K562 (cell line): Measurements from ENCODE around the gene MRPL55. TPM values are rescaled to one million over a fixed set of nuclear protein-coding genes. Genes with fewer than 3 reads are reported as not detected.

Source experiments
- ATF7 ChIP-seq: fragments of 450-650 bp; IDR thresholded peaks from 2 replicates; pipeline ENCODE4 v1.7.1; 2014; ENCODE audit warnings: mild to moderate bottlenecking, moderate library complexity
- CAMTA2 ChIP-seq: fragments of 250-450 bp; sonication (Bioruptor Pico); conservative IDR thresholded peaks from 2 replicates; pipeline ENCODE4 v1.5.1; 2022
- CBX2 ChIP-seq: fragments of 200-600 bp; sonication (generic); IDR thresholded peaks from one replicate; pipeline ENCODE4 v1.6.1; 2012; ENCODE audit warnings: mild to moderate bottlenecking, low read length, inconsistent platforms; ENCODE audit not compliant: insufficient read depth, poor library complexity, severe bottlenecking
- DPF2 ChIP-seq: fragments of 450-650 bp; IDR thresholded peaks from 2 replicates; pipeline ENCODE4 v1.6.1; 2016
- HSF4 ChIP-seq: fragments of 250-450 bp; sonication (Bioruptor Pico); IDR thresholded peaks from 2 replicates; pipeline ENCODE4 v2.1.2; 2022; ENCODE audit warnings: mild to moderate bottlenecking, moderate library complexity, borderline replicate concordance
- JUN ChIP-seq, 2 experiments: sonication (generic) in 1 of 2; formaldehyde crosslinking in 1 of 2; IDR thresholded peaks; 2 replicates each; pipeline versions ENCODE4 v1.6.1 to v1.8.0; 2012 to 2022; ENCODE audit warnings: borderline replicate concordance in 2 of 2, mild to moderate bottlenecking in 2 of 2, improper control_type of control experiment in 1 of 2, low read depth in 1 of 2, low read length in 1 of 2, missing genetic modification reagents in 1 of 2
- MBD2 ChIP-seq: sonication (generic); IDR thresholded peaks from 2 replicates; pipeline ENCODE4 v1.6.1; 2016; ENCODE audit warnings: low read depth, borderline replicate concordance
- MXI1 ChIP-seq: IDR thresholded peaks from 2 replicates; pipeline ENCODE4 v1.6.1; 2011; ENCODE audit warnings: low read depth, mild to moderate bottlenecking, improper control_type of control experiment, low read length
- POLR2H ChIP-seq: IDR thresholded peaks from 2 replicates; pipeline ENCODE4 v1.6.1; 2016; ENCODE audit warnings: missing genetic modification characterization, low read depth, mild to moderate bottlenecking, control low read depth, missing compliant biosample characterization, moderate library complexity
- RAD21 ChIP-seq, 2 experiments: fragments of 250-450 bp in 1 of 2; fragments of 450-650 bp in 1 of 2; sonication (Bioruptor Pico) in 1 of 2; formaldehyde crosslinking in 1 of 2; IDR thresholded peaks in 1 of 2; conservative IDR thresholded peaks in 1 of 2; 2 replicates each; pipeline versions ENCODE4 v1.4.0 to v1.8.0; 2020 to 2022; ENCODE audit warnings: mild to moderate bottlenecking in 2 of 2, moderate library complexity in 1 of 2
- RBM17 ChIP-seq: fragments of 200-400 bp; formaldehyde crosslinking; IDR thresholded peaks from 2 replicates; pipeline ENCODE4 v1.6.1; 2017; ENCODE audit warnings: low read depth, mild to moderate bottlenecking, low read length, borderline replicate concordance
- SMAD3 ChIP-seq: fragments of 450-650 bp; formaldehyde crosslinking; conservative IDR thresholded peaks from 2 replicates; pipeline ENCODE4 v1.4.0; 2020; ENCODE audit warnings: mild to moderate bottlenecking
- SMARCB1 ChIP-seq: IDR thresholded peaks from 2 replicates; pipeline ENCODE4 v1.6.1; 2011; ENCODE audit warnings: improper control_type of control experiment, low read depth; ENCODE audit not compliant: insufficient read length
- SPI1 ChIP-seq: IDR thresholded peaks from 2 replicates; pipeline ENCODE4 v1.6.1; 2011; ENCODE audit warnings: low read depth, low read length, control low read depth, borderline replicate concordance
- TAF15 ChIP-seq: fragments of 200-400 bp; formaldehyde crosslinking; IDR thresholded peaks from 2 replicates; pipeline ENCODE4 v1.6.1; 2017; ENCODE audit warnings: mild to moderate bottlenecking, low read depth, low read length, moderate library complexity
- TARDBP ChIP-seq: fragments of 450-650 bp; IDR thresholded peaks from 2 replicates; pipeline ENCODE4 v1.6.1; 2016
- TBL1XR1 ChIP-seq, 2 experiments: IDR thresholded peaks; 2 replicates each; pipeline ENCODE4 v1.6.1; 2012; ENCODE audit warnings: improper control_type of control experiment in 2 of 2, low read length in 2 of 2, mild to moderate bottlenecking in 1 of 2
- THRB ChIP-seq: fragments of 450-650 bp; formaldehyde crosslinking; conservative IDR thresholded peaks from 2 replicates; pipeline ENCODE4 v1.4.0; 2022; ENCODE audit warnings: mild to moderate bottlenecking, missing genetic modification characterization
- XRCC4 ChIP-seq: IDR thresholded peaks from one replicate; pipeline ENCODE4 v1.6.1; 2011; ENCODE audit not compliant: insufficient read depth, insufficient read length; ENCODE audit errors: extremely low read depth
- ZBTB1 ChIP-seq: sonication (generic); formaldehyde crosslinking; IDR thresholded peaks from 2 replicates; pipeline ENCODE4 v1.8.1; 2023; ENCODE audit warnings: missing genetic modification reagents, low read depth, mild to moderate bottlenecking, borderline replicate concordance
- ZNF174 ChIP-seq: fragments of 250-450 bp; sonication (Bioruptor Pico); IDR thresholded peaks from 2 replicates; pipeline ENCODE4 v1.4.0; 2020; ENCODE audit warnings: mild to moderate bottlenecking
- ZNF384 ChIP-seq: IDR thresholded peaks from 2 replicates; pipeline ENCODE4 v1.6.1; 2012; ENCODE audit warnings: low read depth, low read length, improper control_type of control experiment
- ZNF395 ChIP-seq: fragments of 200-800 bp; sonication (Bioruptor generic); IDR thresholded peaks from 2 replicates; pipeline ENCODE4 v1.6.1; 2017; ENCODE audit warnings: missing genetic modification characterization, missing compliant biosample characterization
- ZNF408 ChIP-seq: fragments of 250-450 bp; sonication (Bioruptor Pico); IDR thresholded peaks from 2 replicates; pipeline ENCODE4 v1.4.0; 2020; ENCODE audit warnings: low read depth, mild to moderate bottlenecking, moderate library complexity
- ZNF431 ChIP-seq: sonication (generic); formaldehyde crosslinking; IDR thresholded peaks from 2 replicates; pipeline ENCODE4 v1.8.0; 2022; ENCODE audit warnings: mild to moderate bottlenecking, missing genetic modification reagents
- ZNF561 ChIP-seq: fragments of 450-650 bp; formaldehyde crosslinking; conservative IDR thresholded peaks from 2 replicates; pipeline ENCODE4 v1.4.0; 2020; ENCODE audit warnings: mild to moderate bottlenecking, moderate library complexity
- polyA plus RNA-seq, 8 experiments: library from polyadenylated mRNA; depleted of rRNA in 4 of 8; stranded (reverse) in 5 of 8; unstranded in 3 of 8; fragments of >200 nt; fragmentation: Nextera tagmentation in 2 of 8; fragmentation: Illumina TruSeq in 1 of 8; extraction: Ambion mirVana in 2 of 8; extraction: Trizol in 1 of 8; gene quantifications; 2 replicates each; pipeline versions ENCODE4 v1.2.1 to v1.2.3, GENCODE V29; 2011 to 2014; ENCODE audit warnings: inconsistent platforms in 1 of 8, missing spikeins in 1 of 8
- total RNA-seq, 7 experiments: library from RNA; depleted of rRNA in 6 of 7; stranded (reverse); fragments of >200 nt in 6 of 7; fragmentation: Illumina TruSeq in 2 of 7; extraction: Trizol in 2 of 7; gene quantifications; 2 replicates each; pipeline versions ENCODE4 v1.2.1 to v1.2.3, GENCODE V29; 2011 to 2021; ENCODE audit warnings: low replicate concordance in 1 of 7

Gene MRPL55
- total and polyA plus RNA-seq, 9 of the 15 experiments (the other 6 are each of a cell fraction or from before 2014, with no cell fraction given), result 34.9 to 228 (median 81.0) TPM

GRCh38 chr1:228085287-228085951 lies 23.7 kb downstream of the MRPL55 start (continued):
- TF ChIP-seq ZNF395 (CRISPR knock-in tag) (no peak), DPF2 (peak; percentile 62), SMARCB1 (no peak), HSF4 (CRISPR knock-in tag) (no peak), RBM17 (no peak), MXI1 (no peak), SMAD3 (no peak), ZNF384 (no peak), THRB (CRISPR knock-in tag) (0 out of 2 replicates have a peak, but pooled peaks have one; percentile 17), POLR2H (tag) (no peak), ZNF408 (CRISPR knock-in tag) (no peak), ATF7 (no peak), CAMTA2 (CRISPR knock-in tag) (no peak), MBD2 (no peak), CBX2 (no peak), TBL1XR1 (IDR thresholded peaks at IDR 0.05; ENCODE audit: low read length in 2 of 2) (0 out of 4 replicates have a peak, but pooled peaks of 1 of the 2 experiments have one; percentile 20), TAF15 (no peak), TARDBP (no peak), ZBTB1 (no peak), ZNF561 (CRISPR knock-in tag) (no peak), SPI1 (no peak), ZNF431 (CRISPR knock-in tag) (no peak), XRCC4 (no peak), ZNF174 (CRISPR knock-in tag) (no peak), RAD21 (CRISPR knock-in tag; conservative IDR thresholded peaks at IDR 0.05 in 1 of 2, IDR thresholded peaks at IDR 0.05 in 1 of 2) (no peak), JUN (IDR thresholded peaks at IDR 0.05; ENCODE audit: borderline replicate concordance, low read depth, low read length) (no peak), JUN (CRISPR knock-in tag; IDR thresholded peaks at IDR 0.05; ENCODE audit: borderline replicate concordance) (no peak)
